Measurements from ENCODE around the gene PSG1. TPM values are rescaled to one million over a fixed set of nuclear protein-coding genes. Genes with fewer than 3 reads are reported as not detected.
"Not testable (repeated sequence)": the region's sequence is repeated elsewhere in the genome, so short reads cannot be mapped to it uniquely, and the experiment has no call there.

Gene PSG1
- total RNA-seq: not detected in 2 replicates

DNA sequence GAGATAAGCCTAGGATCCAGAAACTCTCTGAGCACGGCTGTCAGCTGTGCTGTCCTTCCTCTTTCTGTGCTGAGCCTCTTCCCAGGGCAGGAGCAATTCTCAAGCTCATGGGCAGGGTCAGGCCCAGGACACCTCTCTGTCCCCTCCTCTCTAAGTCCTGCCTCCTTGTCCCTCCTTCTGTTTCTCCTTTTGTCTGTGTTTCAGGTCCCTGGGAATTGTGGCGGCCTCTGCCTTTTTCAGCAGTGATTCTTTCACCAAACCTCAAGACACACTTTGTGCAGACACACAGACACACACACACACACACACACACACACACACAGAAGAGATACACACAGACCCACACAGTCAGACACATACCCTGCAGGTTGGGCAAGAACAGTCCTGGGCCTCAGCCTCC, at the start of gene PSG1:
Gene PSG1 (minus strand): TSS at position 101 of the 400 bp plus-strand sequence. CDS start 132 bp downstream, outside the sequence.
- intact Hi-C loops (cut with micrococcal nuclease): no loop called here

GRCh38 chr19:42928896-42929295, 49.4 kb upstream of the PSG1 start:
- intact Hi-C loops (cut with micrococcal nuclease): no loop called here

- intact Hi-C loops (cut with micrococcal nuclease): no loop called here
Measured at GRCh38 chr19:42926781-42927180, 47.3 kb upstream of the PSG1 start.

GRCh38 chr19:42923106-42923505, 43.6 kb upstream of the PSG1 start:
- intact Hi-C loops (cut with micrococcal nuclease): not testable (repeated sequence)

- intact Hi-C loops (cut with micrococcal nuclease): not testable (repeated sequence)
Measured at GRCh38 chr19:42920971-42921370, 41.5 kb upstream of the PSG1 start.

GRCh38 chr19:42919757-42920079, 40.2 kb upstream of the PSG1 start:
- intact Hi-C loops (cut with micrococcal nuclease): no loop called here

- intact Hi-C loops (cut with micrococcal nuclease): not testable (repeated sequence)
Measured at GRCh38 chr19:42919070-42919756, 39.7 kb upstream of the PSG1 start.

DNA sequence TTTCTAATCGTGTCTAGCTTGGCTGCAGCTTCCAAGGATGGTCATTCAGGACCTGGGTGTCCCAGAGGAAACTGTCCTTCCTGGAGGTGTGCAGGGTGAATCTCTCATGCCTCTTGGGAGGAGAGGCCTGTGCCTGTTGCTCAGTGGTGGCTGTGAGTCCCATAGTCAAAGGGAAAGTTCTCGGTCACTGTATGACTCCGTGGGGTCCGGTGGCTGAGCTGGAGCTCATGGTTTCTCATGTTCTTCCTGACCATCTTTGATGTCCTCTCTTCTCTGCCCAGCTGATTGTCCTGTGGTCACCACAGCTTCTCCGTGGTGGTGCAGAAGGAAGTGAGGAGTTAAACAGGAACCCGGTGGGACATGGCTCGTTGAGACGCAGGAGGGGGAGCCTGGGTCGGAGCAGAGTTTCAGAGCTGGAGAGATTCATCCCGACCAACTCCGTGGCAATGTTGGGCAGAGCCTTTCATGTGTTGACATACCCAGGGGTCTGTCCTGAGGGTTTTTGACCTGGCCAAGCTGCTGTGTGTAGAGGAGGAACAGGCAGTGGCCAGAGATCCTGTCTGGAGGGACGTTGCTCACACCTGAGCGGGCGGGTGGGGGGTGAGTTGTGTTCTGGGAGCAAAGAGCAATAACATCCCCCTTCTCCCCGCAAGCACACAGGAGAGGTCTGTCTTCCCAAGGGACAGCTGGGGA, 39.0 kb upstream of the PSG1 start:
- intact Hi-C loops (cut with micrococcal nuclease): not testable (repeated sequence)

DNA sequence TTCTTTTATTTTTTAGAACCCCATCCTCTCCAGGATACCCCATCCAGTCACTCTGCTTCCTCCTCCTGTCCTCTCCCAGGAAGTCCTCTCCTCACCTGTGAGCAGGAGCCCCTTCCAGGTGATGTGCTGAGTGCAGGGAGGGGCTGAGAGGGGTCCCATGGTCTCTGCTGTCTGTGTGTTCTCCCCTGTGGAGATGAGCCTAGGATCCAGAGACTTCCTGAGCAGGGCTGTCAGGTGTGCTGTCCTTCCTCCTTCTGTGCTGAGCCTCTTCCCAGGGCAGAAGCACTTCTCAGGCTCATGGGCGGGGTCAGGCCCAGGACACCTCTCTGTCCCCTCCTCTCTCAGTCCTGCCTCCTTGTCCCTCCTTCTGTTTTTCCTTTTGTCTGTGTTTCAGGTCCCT, 38.1 kb upstream of the PSG1 start, which contains the start of gene PSG6:
Gene PSG6 (minus strand): TSS at position 261 of the 400 bp plus-strand sequence. CDS start 102 bp downstream, at position 159.
- intact Hi-C loops (cut with micrococcal nuclease): not testable (repeated sequence)

DNA sequence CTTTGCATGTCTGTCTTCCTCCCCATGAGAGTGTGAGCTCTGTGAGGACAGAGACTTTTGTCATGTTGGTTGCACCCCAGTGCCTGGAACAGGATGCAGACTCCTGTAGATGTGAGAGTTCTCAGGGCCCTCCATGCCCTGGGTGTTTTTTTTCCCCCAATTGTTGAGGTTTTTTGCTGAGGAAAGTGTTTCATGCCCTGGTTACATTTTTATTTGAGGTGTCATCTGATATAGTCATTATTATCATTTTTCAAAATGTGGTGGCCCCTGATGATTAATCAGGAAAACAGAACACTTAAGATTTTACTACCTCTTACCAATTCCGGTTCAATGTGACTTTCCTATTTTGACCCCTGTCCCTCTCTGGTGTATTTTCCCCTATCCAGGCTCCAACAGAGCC, 37.4 kb upstream of the PSG1 start:
- intact Hi-C loops (cut with micrococcal nuclease): not testable (repeated sequence)

DNA sequence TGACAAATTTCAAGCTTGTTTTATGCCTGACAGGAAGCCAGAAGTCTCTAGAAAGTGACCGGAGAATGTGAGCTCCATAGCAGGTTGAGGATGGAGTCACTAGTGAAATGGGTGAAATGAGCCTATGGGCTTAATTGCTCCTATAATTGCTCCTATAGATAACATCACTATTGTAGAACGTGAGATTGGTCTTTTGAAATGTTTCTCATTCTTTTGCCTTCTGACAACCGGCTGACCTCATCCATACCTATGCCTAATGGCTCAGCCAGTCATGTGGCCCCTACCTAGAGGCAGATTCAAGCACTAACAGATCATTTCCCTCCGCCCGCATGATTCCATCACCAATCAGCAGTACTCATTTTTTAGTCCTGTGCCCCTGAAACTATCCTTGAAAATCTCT, 34.0 kb upstream of the PSG1 start:
- intact Hi-C loops (cut with micrococcal nuclease): not testable (repeated sequence)

DNA sequence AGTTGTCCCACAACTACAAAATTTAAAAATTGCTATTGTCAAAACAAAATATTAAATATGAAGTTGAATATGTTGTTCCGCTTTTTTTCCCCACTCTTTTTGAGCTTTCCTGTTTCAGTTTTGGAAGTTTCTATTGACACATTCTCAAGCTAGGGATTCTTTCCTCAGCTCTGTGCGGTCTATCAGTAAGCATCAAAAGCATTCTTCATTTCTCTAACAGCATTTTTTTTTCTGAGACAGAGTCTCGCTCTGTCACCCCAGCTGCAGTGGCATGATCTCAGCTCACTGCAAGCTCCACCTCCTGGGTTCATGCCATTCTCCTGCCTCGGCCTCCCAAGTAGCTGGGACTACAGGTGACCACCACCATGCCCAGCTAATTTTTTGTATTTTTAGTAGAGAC, 33.4 kb upstream of the PSG1 start:
- intact Hi-C loops (cut with micrococcal nuclease): not testable (repeated sequence)

DNA sequence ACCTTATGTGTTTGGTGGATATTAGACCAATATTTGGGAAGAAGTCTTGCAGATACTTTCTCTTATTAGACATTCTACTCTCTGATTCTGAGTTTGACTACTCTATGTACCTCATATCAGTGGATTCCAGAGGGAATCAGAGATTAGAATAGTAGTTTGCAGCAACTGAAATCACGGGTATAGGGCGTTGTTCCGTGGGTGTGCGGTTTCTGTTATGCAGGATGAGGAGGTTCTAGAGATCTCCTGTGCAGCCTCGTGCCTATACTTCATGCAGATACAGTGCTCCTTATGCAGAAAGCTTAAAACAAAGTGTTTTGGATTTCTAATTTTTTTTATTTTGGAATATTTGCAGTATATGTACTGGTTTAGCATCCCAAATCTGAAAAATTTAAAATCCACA, 32.2 kb upstream of the PSG1 start:
- intact Hi-C loops (cut with micrococcal nuclease): not testable (repeated sequence)

DNA sequence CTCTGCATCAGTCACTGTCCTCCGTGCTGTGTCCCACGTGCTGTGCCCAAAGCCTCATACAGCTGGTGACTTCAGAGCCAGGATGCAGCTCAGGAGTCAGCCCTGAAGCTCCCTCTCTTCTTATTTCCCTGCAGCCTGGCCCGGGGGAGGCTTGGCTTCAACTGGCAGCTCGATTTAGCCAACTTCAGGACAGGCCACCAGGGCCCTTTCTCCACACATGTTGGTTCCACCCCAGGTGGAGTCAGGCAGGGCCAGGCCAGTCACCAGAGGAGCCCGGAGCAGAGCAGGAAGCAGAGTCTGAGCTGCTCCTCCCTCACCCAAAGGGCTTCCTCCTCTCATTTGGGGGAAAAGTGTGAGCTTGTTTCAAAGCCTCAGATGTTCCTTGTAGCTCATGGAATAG, 26.6 kb upstream of the PSG1 start:
- intact Hi-C loops (cut with micrococcal nuclease): not testable (repeated sequence)

DNA sequence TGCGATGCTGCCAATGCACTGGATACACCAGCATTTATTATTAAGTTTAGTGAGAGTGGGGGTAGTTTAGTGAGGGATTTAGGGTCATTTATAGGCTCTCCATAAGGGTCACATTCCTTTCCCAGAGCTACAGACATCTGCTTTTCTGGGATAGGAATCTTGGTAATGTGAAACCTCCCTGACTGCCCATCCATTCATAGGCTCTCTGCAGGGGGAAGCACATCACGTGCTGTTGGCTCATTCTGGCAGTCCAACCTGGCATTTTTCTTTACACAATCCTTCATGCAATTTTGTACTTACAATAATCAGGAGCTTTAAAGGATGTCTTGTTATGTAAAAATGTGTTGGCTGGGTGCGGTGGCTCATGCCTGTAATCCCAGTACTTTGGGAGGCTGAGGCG, 21.0 kb upstream of the PSG1 start:
- intact Hi-C loops (cut with micrococcal nuclease): not testable (repeated sequence)

- intact Hi-C loops (cut with micrococcal nuclease): not testable (repeated sequence)
Measured at GRCh38 chr19:42899674-42900073, 20.2 kb upstream of the PSG1 start.

DNA sequence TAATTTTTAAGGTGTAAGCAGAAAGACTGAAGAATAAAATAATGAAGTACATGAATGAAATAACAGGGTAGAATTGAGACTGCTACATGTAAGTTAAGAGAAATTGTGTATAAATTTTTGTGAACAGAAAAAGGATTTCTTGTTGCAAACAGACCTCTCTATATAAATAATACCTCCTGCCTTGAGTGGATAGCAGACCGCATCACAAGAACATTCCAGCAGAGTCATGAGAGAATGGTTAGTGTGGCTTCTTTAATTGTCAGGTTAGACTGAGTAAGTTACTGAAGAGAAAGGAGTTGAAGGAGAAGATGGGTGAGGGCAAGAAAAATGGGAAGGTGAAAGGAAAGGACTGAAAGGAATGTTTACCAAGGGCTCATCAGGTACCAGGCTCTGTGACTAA, 19.6 kb upstream of the PSG1 start:
- intact Hi-C loops (cut with micrococcal nuclease): not testable (repeated sequence)

DNA sequence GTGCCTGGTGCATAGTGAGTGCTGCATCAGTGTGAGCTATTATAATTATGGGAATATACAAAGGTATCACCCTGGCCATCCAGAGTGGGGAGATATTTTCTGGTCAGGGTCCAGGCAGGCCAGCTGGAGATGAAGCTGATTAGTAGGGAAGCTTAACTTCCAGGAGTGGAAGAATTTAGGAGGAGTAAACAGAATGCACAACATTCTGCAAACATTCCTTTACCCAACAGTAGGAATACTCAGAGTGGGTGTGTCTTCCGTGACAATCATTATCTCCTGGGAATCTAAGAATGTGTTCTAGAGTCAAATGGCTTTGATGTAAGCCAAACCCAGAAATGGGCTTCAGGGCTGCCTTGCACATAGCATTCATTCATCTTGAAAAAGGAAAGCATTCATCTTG, 19.1 kb upstream of the PSG1 start:
- intact Hi-C loops (cut with micrococcal nuclease): not testable (repeated sequence)

- intact Hi-C loops (cut with micrococcal nuclease): not testable (repeated sequence)
Measured at GRCh38 chr19:42897729-42898128, 18.2 kb upstream of the PSG1 start.

DNA sequence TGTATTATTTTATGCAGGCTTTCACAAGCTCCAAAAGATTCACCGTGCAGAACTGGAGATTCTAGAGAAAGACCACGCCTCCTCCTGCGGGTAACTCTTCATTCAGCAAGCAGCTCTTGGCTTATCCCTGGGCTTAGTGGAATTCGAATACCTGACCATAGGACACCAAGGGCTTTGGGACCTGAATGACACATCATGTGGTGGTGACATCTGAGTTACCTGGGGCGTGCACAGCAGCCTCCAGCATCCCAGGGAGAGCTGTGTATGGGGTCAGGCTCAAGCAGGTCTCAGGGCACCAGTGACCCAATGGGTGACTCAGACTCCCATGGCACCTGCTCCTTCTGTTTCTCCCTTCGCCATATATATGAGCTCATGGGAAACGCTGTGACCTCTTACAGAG, 10.9 kb upstream of the PSG1 start:
- intact Hi-C loops (cut with micrococcal nuclease): not testable (repeated sequence)

DNA sequence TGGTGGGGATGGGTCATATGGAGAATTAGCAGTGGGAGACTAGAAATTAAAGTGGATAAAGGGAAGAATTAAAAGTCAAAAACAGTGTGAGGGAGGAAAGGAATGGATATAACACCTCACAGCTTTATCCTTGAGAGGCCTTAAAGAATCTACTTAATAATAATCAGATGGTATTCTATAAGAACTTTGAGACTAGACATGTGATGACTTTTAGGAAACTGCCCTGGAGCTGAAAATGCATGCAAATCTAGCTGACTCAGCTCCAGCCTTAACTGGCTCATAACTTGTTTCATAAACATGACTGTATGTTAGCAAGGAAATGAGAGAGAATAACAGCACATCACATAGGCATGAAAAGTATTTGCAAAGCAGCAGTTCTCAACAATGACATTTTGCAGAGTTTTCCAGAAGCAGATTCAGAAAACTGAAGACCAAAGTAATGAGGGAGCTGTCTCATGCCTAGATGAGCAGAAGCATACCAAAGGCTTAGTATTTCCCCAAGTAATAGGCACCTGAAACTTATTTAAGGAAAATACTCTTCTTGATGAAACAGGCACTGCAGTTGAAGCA, 8.4 kb upstream of the PSG1 start:
- intact Hi-C loops (cut with micrococcal nuclease): not testable (repeated sequence)

- intact Hi-C loops (cut with micrococcal nuclease): not testable (repeated sequence)
Measured at GRCh38 chr19:42882730-42883129, 3.2 kb upstream of the PSG1 start.

DNA sequence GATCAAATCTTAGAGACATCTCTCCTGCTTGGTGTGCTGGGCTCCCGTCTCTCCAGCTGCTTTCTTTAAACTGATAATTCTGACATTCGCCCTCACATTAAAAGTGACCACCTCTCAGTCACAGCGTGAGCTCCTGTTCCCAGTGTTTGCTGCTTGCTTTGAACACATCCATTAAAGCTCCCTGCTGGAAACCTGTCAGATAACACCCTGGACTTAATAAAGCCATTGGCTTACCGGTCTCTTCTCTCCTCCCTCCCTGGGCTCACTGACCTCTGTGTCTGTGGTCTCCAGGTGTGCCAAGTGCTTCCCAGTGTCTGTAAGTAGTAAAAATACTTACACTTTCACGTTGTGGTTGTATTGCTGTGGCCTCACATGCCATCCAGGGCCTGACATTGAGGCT, 2.5 kb upstream of the PSG1 start:
- intact Hi-C loops (cut with micrococcal nuclease): not testable (repeated sequence)
